Measurements from ENCODE around the gene ARPC2. TPM values are rescaled to one million over a fixed set of nuclear protein-coding genes. Genes with fewer than 3 reads are reported as not detected.

ARPC2 gene
- total and polyA plus RNA-seq, 2 of the 13 experiments (the other 11 are each of a cell fraction or from before 2014, with no cell fraction given), result 168 to 303 TPM

- Histone ChIP-seq H3K36me3 (replicated peaks in 1 of 2; ENCODE audit: control insufficient read depth in 1 of 2, insufficient read depth in 2 of 2, low read length in 2 of 2) (peaks cover 46 to 83% of the 10 kb centered on the region in 2 experiments), H4K20me1 (ENCODE audit: insufficient read depth, low read length) (no peaks in the 10 kb centered on the region), H3K27ac (ENCODE audit: extremely low read length, insufficient read depth, low read length) (no peak overlapping the region), H3K4me1 (ENCODE audit: insufficient read depth, low read length) (no peaks in the 10 kb centered on the region), H3K4me3 (replicated peaks in 1 of 3; ENCODE audit: insufficient read depth in 1 of 3, low read depth in 2 of 3, low read length in 3 of 3) (no peak overlapping the region), H3K27me3 (ENCODE audit: control insufficient read depth in 1 of 2, insufficient read depth in 2 of 2, low read length in 2 of 2) (no peaks in the 10 kb centered on the region), H2AFZ (ENCODE audit: low read length) (no peak overlapping the region), H3K9me3 (ENCODE audit: low read length) (no peaks in the 10 kb centered on the region), H3K9ac (ENCODE audit: insufficient read depth, low read depth, low read length) (no peak overlapping the region), H3K79me2 (ENCODE audit: insufficient read depth, low read length) (no peaks in the 10 kb centered on the region), H3K4me2 (ENCODE audit: low read depth, low read length) (no peak overlapping the region)
- BruUV-seq (replicated peaks), result no TSS peak
- 98% methylated on average over 7 of the region's 7 CpGs for WGBS (ENCODE audit: low lambda C conversion rate)
- in situ Hi-C loops (cut with HindIII; ENCODE audit: extremely low pct_ligation_motif_present, low pct_unique_long_range_greater_than_20kb), result no loop called here
- ATAC-seq (no peak), DNase-seq (ENCODE audit: low spot score) (no peak), FAIRE-seq (no peak)
- intact Hi-C loops (cut with micrococcal nuclease; ENCODE audit: unreplicated experiment), result no loop called here
- POLR2A ChIA-PET, result interaction anchor here (2.2 kb wide), 1 partner anchor 18 kb away, joined by 5 read pairs; the partner anchor contains the start of genes AAMP and PNKD
- TF ChIP-seq, protein P1, sequence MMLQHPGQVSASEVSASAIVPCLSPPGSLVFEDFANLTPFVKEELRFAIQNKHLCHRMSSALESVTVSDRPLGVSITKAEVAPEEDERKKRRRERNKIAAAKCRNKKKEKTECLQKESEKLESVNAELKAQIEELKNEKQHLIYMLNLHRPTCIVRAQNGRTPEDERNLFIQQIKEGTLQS (CRISPR knock-in tag; IDR thresholded peaks at IDR 0.05), result no peak
- no peak for TF ChIP-seq ZNF879 (CRISPR knock-in tag; IDR thresholded peaks at IDR 0.05)
- no peak for TF ChIP-seq SOX5 (CRISPR knock-in tag; IDR thresholded peaks at IDR 0.05; ENCODE audit: borderline replicate concordance)
- TF ChIP-seq, protein P2, sequence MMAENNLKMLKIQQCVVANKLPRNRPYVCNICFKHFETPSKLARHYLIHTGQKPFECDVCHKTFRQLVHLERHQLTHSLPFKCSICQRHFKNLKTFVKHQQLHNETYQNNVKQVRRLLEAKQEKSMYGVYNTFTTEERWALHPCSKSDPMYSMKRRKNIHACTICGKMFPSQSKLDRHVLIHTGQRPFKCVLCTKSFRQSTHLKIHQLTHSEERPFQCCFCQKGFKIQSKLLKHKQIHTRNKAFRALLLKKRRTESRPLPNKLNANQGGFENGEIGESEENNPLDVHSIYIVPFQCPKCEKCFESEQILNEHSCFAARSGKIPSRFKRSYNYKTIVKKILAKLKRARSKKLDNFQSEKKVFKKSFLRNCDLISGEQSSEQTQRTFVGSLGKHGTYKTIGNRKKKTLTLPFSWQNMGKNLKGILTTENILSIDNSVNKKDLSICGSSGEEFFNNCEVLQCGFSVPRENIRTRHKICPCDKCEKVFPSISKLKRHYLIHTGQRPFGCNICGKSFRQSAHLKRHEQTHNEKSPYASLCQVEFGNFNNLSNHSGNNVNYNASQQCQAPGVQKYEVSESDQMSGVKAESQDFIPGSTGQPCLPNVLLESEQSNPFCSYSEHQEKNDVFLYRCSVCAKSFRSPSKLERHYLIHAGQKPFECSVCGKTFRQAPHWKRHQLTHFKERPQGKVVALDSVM (CRISPR knock-in tag; IDR thresholded peaks at IDR 0.05), result no peak
- TF ChIP-seq ZBTB8A (CRISPR knock-in tag; IDR thresholded peaks at IDR 0.05; ENCODE audit: borderline replicate concordance, low read depth), result no peak
- TF ChIP-seq, protein P3, sequence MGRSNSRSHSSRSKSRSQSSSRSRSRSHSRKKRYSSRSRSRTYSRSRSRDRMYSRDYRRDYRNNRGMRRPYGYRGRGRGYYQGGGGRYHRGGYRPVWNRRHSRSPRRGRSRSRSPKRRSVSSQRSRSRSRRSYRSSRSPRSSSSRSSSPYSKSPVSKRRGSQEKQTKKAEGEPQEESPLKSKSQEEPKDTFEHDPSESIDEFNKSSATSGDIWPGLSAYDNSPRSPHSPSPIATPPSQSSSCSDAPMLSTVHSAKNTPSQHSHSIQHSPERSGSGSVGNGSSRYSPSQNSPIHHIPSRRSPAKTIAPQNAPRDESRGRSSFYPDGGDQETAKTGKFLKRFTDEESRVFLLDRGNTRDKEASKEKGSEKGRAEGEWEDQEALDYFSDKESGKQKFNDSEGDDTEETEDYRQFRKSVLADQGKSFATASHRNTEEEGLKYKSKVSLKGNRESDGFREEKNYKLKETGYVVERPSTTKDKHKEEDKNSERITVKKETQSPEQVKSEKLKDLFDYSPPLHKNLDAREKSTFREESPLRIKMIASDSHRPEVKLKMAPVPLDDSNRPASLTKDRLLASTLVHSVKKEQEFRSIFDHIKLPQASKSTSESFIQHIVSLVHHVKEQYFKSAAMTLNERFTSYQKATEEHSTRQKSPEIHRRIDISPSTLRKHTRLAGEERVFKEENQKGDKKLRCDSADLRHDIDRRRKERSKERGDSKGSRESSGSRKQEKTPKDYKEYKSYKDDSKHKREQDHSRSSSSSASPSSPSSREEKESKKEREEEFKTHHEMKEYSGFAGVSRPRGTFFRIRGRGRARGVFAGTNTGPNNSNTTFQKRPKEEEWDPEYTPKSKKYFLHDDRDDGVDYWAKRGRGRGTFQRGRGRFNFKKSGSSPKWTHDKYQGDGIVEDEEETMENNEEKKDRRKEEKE (IDR thresholded peaks at IDR 0.05), result no peak
- CTCF ChIA-PET (ENCODE audit: low intra/inter-chr PET ratio, low total read pairs), result no interaction called here
Measured at GRCh38 chr2:218252509-218253231, 35.7 kb downstream of the ARPC2 start.
